C4-2B (cell line): ENCODE results near the gene GOLT1B.

Experiments
- CTCF ChIP-seq: fragments of 450-650 bp; conservative IDR thresholded peaks from 2 replicates; pipeline ENCODE4 v1.5.1; 2017; ENCODE audit warnings: mild to moderate bottlenecking
- ZFX ChIP-seq: fragments of 450-650 bp; IDR thresholded peaks from 2 replicates; pipeline ENCODE4 v1.6.1; 2017

- TF ChIP-seq CTCF = no peak
- no peak for TF ChIP-seq ZFX
Measured at GRCh38 chr12:21559855-21560569, 58.4 kb downstream of the GOLT1B start.
